Left lung (tissue), 10 donors: ENCODE results near the gene PRKG1. TPM values are rescaled to one million over a fixed set of nuclear protein-coding genes. Genes with fewer than 3 reads are reported as not detected.

Source experiments
- ATAC-seq: fragments of 200-7000 bp; cut with Tn5 transposase; one replicate; pipeline ENCODE4 v1.9.1; 2020; ENCODE audit warnings: moderate library complexity
- DNase-seq, 4 donors: peaks; one replicate each; pipeline ENCODE4 v3.0.0-alpha.2; 2013 to 2020
- H3K27ac ChIP-seq, 2 donors: fragments of 200-600 bp; sonication (generic) in 1 of 2; one replicate each; pipeline versions ENCODE4 v1.5.0 to v1.8.0; 2020 to 2021
- H3K27me3 ChIP-seq, 2 donors: fragments of 200-600 bp; sonication (generic) in 1 of 2; one replicate each; pipeline versions ENCODE4 v1.5.0 to v1.8.0; 2020 to 2021
- H3K36me3 ChIP-seq, 2 donors: fragments of 200-600 bp; sonication (generic) in 1 of 2; one replicate each; pipeline versions ENCODE4 v1.5.0 to v1.8.0; 2020 to 2021
- H3K4me1 ChIP-seq, 2 donors: fragments of 200-600 bp; one replicate each; pipeline ENCODE4 v1.8.0; 2021
- H3K4me3 ChIP-seq, 2 donors: fragments of 200-600 bp; sonication (generic) in 1 of 2; one replicate each; pipeline versions ENCODE4 v1.5.0 to v1.8.0; 2020 to 2021; ENCODE audit warnings: mild to moderate bottlenecking in 1 of 2
- H3K9me3 ChIP-seq, 2 donors: fragments of 200-600 bp; sonication (generic) in 1 of 2; one replicate each; pipeline versions ENCODE4 v1.5.0 to v1.8.0; 2020 to 2021
- CTCF ChIP-seq, 2 donors: fragments of 200-600 bp; sonication (generic) in 1 of 2; IDR thresholded peaks; one replicate each; pipeline versions ENCODE4 v1.5.0 to v1.8.0; 2021; ENCODE audit warnings: antibody characterized with exemption in 2 of 2
- intact Hi-C, 2 donors: fragments of 100-400 bp; cut with DNase I; formaldehyde crosslinking; loops; one replicate each; pipeline versions ENCODE4 v1.11.2 to v1.14.2; 2022
- polyA plus RNA-seq, 6 donors: library from polyadenylated mRNA; unstranded; fragments of 120-200 nt; gene quantifications; one replicate each; pipeline ENCODE4 v1.2.1, GENCODE V29; 2013; ENCODE audit not compliant: insufficient read length in 6 of 6
- total RNA-seq, 2 donors: library from RNA; stranded (reverse); fragmentation: NEBNext Ultra II Directional; extraction: Animal tissue kit (Norgen Biotek cat#: 25700); gene quantifications; one replicate each; pipeline ENCODE4 v1.2.1, GENCODE V29; 2021
- donor health status: DM: no; HTN: yes; CAD: no.
- donor health status: DM: no; HTN: no; CAD: no.

PRKG1 gene
- total and polyA plus RNA-seq, 8 donors, result 15.6 to 29.0 (median 17.8) TPM

- intact Hi-C loops, result no loop called here
- DNase-seq (no peak), ATAC-seq (no peak)
- no peak for TF ChIP-seq CTCF (IDR thresholded peaks at IDR 0.05)
- Histone ChIP-seq H3K36me3 (no peaks in the 10 kb centered on the region), H3K4me1 (no peaks in the 10 kb centered on the region), H3K27me3 (no peaks in the 10 kb centered on the region), H3K27ac (no peak overlapping the region), H3K4me3 (no peak overlapping the region), H3K9me3 (peaks cover 0 to 2% of the 10 kb centered on the region in 2 donors)
Observed at GRCh38 chr10:52187521-52188258, 1113.4 kb downstream of the PRKG1 start.

- no peak for ATAC-seq
- Histone ChIP-seq H3K27me3 (no peaks in the 10 kb centered on the region), H3K4me3 (no peak overlapping the region), H3K9me3 (no peaks in the 10 kb centered on the region), H3K4me1 (no peaks in the 10 kb centered on the region), H3K27ac (no peak overlapping the region), H3K36me3 (no peaks in the 10 kb centered on the region)
- DNase-seq, result no peak
- no peak for TF ChIP-seq CTCF (IDR thresholded peaks at IDR 0.05)
- intact Hi-C loops, result no loop called here
Observed at GRCh38 chr10:52191049-52191448, 1116.8 kb downstream of the PRKG1 start.

- Histone ChIP-seq H3K36me3 (no peaks in the 10 kb centered on the region), H3K4me3 (no peak overlapping the region), H3K27ac (no peak overlapping the region), H3K4me1 (no peaks in the 10 kb centered on the region), H3K27me3 (no peaks in the 10 kb centered on the region), H3K9me3 (no peaks in the 10 kb centered on the region)
- ATAC-seq (no peak), DNase-seq (no peak)
- intact Hi-C loops, result no loop called here
- no peak for TF ChIP-seq CTCF (IDR thresholded peaks at IDR 0.05)
Observed at GRCh38 chr10:52194191-52194590, 1119.9 kb downstream of the PRKG1 start.

- no peak for DNase-seq
- ATAC-seq, result no peak
- Histone ChIP-seq H3K27me3 (no peaks in the 10 kb centered on the region), H3K9me3 (no peaks in the 10 kb centered on the region), H3K4me1 (no peaks in the 10 kb centered on the region), H3K4me3 (no peak overlapping the region), H3K27ac (no peak overlapping the region), H3K36me3 (no peaks in the 10 kb centered on the region)
- TF ChIP-seq CTCF (IDR thresholded peaks at IDR 0.05), result no peak
- intact Hi-C loops, result no loop called here
Observed at GRCh38 chr10:52194716-52195115, 1120.4 kb downstream of the PRKG1 start.

- intact Hi-C loops, result no loop called here
- Histone ChIP-seq H3K27me3 (no peaks in the 10 kb centered on the region), H3K9me3 (no peaks in the 10 kb centered on the region), H3K36me3 (no peaks in the 10 kb centered on the region), H3K27ac (no peak overlapping the region), H3K4me3 (no peak overlapping the region), H3K4me1 (no peaks in the 10 kb centered on the region)
- TF ChIP-seq CTCF (IDR thresholded peaks at IDR 0.05), result no peak
- ATAC-seq (no peak), DNase-seq (no peak)
Observed at GRCh38 chr10:52197098-52197497, 1122.8 kb downstream of the PRKG1 start.
